GM19397 (cell line): Measurements from ENCODE around the gene PSMB7.

Source experiments
- ATAC-seq: cut with Tn5 transposase; IDR thresholded peaks from one replicate; pipeline ENCODE4 v1.9.1; 2021; ENCODE audit warnings: mild to moderate bottlenecking, moderate library complexity; ENCODE audit not compliant: unreplicated experiment

The PSMB7 gene

GRCh38 chr9:124412228-124412575 is 3.0 kb downstream of the PSMB7 start:
- no peak for ATAC-seq

- no peak for ATAC-seq
These were observed 3.6 kb downstream of the PSMB7 start for GRCh38 chr9:124411514-124412227.

GRCh38 chr9:124410321-124410913 is 4.8 kb downstream of the PSMB7 start:
- ATAC-seq: no peak

- no peak for ATAC-seq
These were observed 5.8 kb downstream of the PSMB7 start for GRCh38 chr9:124409410-124409809.

- ATAC-seq: no peak
These were observed 12.0 kb downstream of the PSMB7 start for GRCh38 chr9:124403246-124403645.

GRCh38 chr9:124399968-124400940 is 15.0 kb downstream of the PSMB7 start:
- no peak for ATAC-seq

GRCh38 chr9:124399323-124399967 is 15.8 kb downstream of the PSMB7 start:
- ATAC-seq: no peak

- ATAC-seq: no peak
These were observed 16.9 kb downstream of the PSMB7 start for GRCh38 chr9:124398191-124398935.

- no peak for ATAC-seq
These were observed 19.4 kb downstream of the PSMB7 start for GRCh38 chr9:124395826-124396225.

GRCh38 chr9:124394596-124394995 is 20.6 kb downstream of the PSMB7 start:
- ATAC-seq: no peak

GRCh38 chr9:124394167-124394566 is 21.1 kb downstream of the PSMB7 start:
- ATAC-seq: no peak

- no peak for ATAC-seq
These were observed 22.3 kb downstream of the PSMB7 start for GRCh38 chr9:124392871-124393460.

- no peak for ATAC-seq
These were observed 22.9 kb downstream of the PSMB7 start for GRCh38 chr9:124392254-124392870.

GRCh38 chr9:124390794-124391658 is 24.2 kb downstream of the PSMB7 start:
- no peak for ATAC-seq

- ATAC-seq: no peak
These were observed 25.9 kb downstream of the PSMB7 start for GRCh38 chr9:124389146-124389939.

- no peak for ATAC-seq
These were observed 26.8 kb downstream of the PSMB7 start for GRCh38 chr9:124388275-124389048.

GRCh38 chr9:124386201-124386600 is 29.0 kb downstream of the PSMB7 start:
- no peak for ATAC-seq
